Breast epithelium (tissue), 3 donors: Measurements from ENCODE around the gene ZNF318.

ENCODE experiments used
- CTCF ChIP-seq, 3 donors: fragments of 450-650 bp; IDR thresholded peaks; one replicate each; pipeline ENCODE4 v1.5.1; 2016 to 2017; ENCODE audit warnings: antibody characterized with exemption in 3 of 3, mild to moderate bottlenecking in 3 of 3, moderate library complexity in 3 of 3
- POLR2A ChIP-seq: fragments of 450-650 bp; IDR thresholded peaks from one replicate; pipeline ENCODE4 v1.6.1; 2016; ENCODE audit warnings: antibody characterized with exemption, mild to moderate bottlenecking, moderate library complexity
- POLR2AphosphoS5 ChIP-seq, 3 donors: sonication (generic); formaldehyde crosslinking; IDR thresholded peaks; one replicate each; pipeline ENCODE4 v1.6.1; 2017; ENCODE audit warnings: antibody characterized with exemption in 3 of 3

- no peak for TF ChIP-seq CTCF (IDR thresholded peaks at IDR 0.05)
- TF ChIP-seq POLR2AphosphoS5 (IDR thresholded peaks at IDR 0.05): no peak
- no peak for TF ChIP-seq POLR2A
Measured at GRCh38 chr6:43394982-43395381, 25.5 kb upstream of the ZNF318 start.
